ENCODE measurements around the gene NMRAL1. TPM values are rescaled to one million over a fixed set of nuclear protein-coding genes. Genes with fewer than 3 reads are reported as not detected.

The NMRAL1 gene
- total and polyA plus RNA-seq, 2 experiments from 2014 or later, result 37.4 to 44.2 TPM

GRCh38 chr16:4481526-4481925, 7.1 kb upstream of the NMRAL1 start:
- in situ Hi-C loops (cut with MboI), result no loop called here

DNA sequence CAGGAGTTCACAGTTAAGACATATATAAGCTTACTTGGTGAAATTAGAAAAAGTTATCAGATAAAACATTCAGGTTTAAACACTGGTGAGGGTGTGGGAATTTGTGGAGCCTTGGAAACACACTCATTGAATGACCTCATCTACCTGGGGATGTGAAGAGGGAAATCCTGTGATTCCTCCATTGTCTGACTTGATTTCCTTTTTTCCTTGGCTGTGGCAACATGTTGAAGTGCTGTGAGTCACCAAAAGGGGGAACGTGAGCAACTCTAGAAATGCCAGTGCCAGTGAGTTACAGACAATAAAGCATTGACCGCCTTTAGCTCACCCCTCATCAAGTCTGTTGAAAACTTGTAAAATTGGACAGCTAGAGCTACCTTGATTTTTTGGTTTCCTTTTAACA, 3.5 kb upstream of the NMRAL1 start:
- Histone ChIP-seq H3K4me3 (no peak overlapping the region), H3K9ac (no peak overlapping the region), H2AFZ (no peak overlapping the region), H3K4me2 (ENCODE audit: unreplicated experiment) (peak overlapping the region; percentile 75), H3K27ac (peak overlapping the region; percentile 1; the same call in 1 of the 2 replicates), H3K36me3 (ENCODE audit: low read depth) (no peaks in the 10 kb centered on the region), H4K20me1 (ENCODE audit: insufficient read depth) (no peaks in the 10 kb centered on the region), H3K9me2 (ENCODE audit: insufficient read depth) (no peaks in the 10 kb centered on the region), H3K79me2 (ENCODE audit: insufficient read depth) (peaks cover 66% of the 10 kb centered on the region), H3F3A (ENCODE audit: insufficient read depth) (no peaks in the 10 kb centered on the region), H3K9me3 (ENCODE audit: low read depth) (no peaks in the 10 kb centered on the region), H3K4me1 (ENCODE audit: insufficient read depth) (peaks cover 17% of the 10 kb centered on the region; the same call in 1 of the 2 replicates), H3K27me3 (replicated peaks; ENCODE audit: insufficient read depth) (no peaks in the 10 kb centered on the region)
- in situ Hi-C loops (cut with MboI), result no loop called here
- 14 to 18% methylated on average over 2 of the region's 2 CpGs for whole genome bisulfite sequencing, 2 experiments (ENCODE audit: low coverage in 1 of 2, low lambda C conversion rate in 2 of 2, missing lambda C conversion rate in 2 of 2)
- DNase-seq, result peak; percentile 78
- TF ChIP-seq EZH2 (IDR thresholded peaks at IDR 0.05; ENCODE audit: insufficient read depth, poor library complexity, severe bottlenecking), result no peak
- TF ChIP-seq EZH2phosphoT487 (IDR thresholded peaks at IDR 0.05; ENCODE audit: insufficient read depth, low read depth), result no peak

More at GRCh38 chr16:4481526-4481925, 7.1 kb upstream of the NMRAL1 start:
- Histone ChIP-seq H3K9me2 (ENCODE audit: insufficient read depth) (no peaks in the 10 kb centered on the region), H4K20me1 (ENCODE audit: insufficient read depth) (no peaks in the 10 kb centered on the region), H3K27me3 (replicated peaks; ENCODE audit: insufficient read depth) (no peaks in the 10 kb centered on the region), H3F3A (ENCODE audit: insufficient read depth) (no peaks in the 10 kb centered on the region), H3K4me1 (ENCODE audit: insufficient read depth) (peaks cover 12% of the 10 kb centered on the region; the same call in 1 of the 2 replicates), H3K9ac (no peak overlapping the region), H3K36me3 (ENCODE audit: low read depth) (no peaks in the 10 kb centered on the region), H3K4me2 (ENCODE audit: unreplicated experiment) (no peak overlapping the region), H3K9me3 (ENCODE audit: low read depth) (no peaks in the 10 kb centered on the region), H3K79me2 (ENCODE audit: insufficient read depth) (peaks cover 99% of the 10 kb centered on the region), H3K27ac (no peak overlapping the region), H3K4me3 (no peak overlapping the region), H2AFZ (no peak overlapping the region)
- TF ChIP-seq EZH2 (IDR thresholded peaks at IDR 0.05; ENCODE audit: insufficient read depth, poor library complexity, severe bottlenecking), result no peak
- TF ChIP-seq EZH2phosphoT487 (IDR thresholded peaks at IDR 0.05; ENCODE audit: insufficient read depth, low read depth), result no peak
- WGBS, 2 experiments (ENCODE audit: low coverage in 1 of 2, low lambda C conversion rate in 2 of 2, missing lambda C conversion rate in 2 of 2), result 78 to 84% methylated on average over 2 of the region's 2 CpGs
- no peak for DNase-seq

- Histone ChIP-seq H3K27ac (peak within 1 kb of the TSS; percentile 18), H3F3A (ENCODE audit: insufficient read depth) (no peaks in the 10 kb centered on the region), H3K4me1 (ENCODE audit: insufficient read depth) (peaks cover 17% of the 10 kb centered on the region; the same call in 1 of the 2 replicates), H3K9ac (peak within 1 kb of the TSS; percentile 77), H3K36me3 (ENCODE audit: low read depth) (no peaks in the 10 kb centered on the region), H3K4me3 (peak within 1 kb of the TSS; percentile 83), H3K27me3 (replicated peaks; ENCODE audit: insufficient read depth) (no peaks in the 10 kb centered on the region), H3K79me2 (ENCODE audit: insufficient read depth) (peaks cover 48% of the 10 kb centered on the region), H3K9me2 (ENCODE audit: insufficient read depth) (no peaks in the 10 kb centered on the region), H3K9me3 (ENCODE audit: low read depth) (no peaks in the 10 kb centered on the region), H3K4me2 (ENCODE audit: unreplicated experiment) (peak within 1 kb of the TSS; percentile 75), H4K20me1 (ENCODE audit: insufficient read depth) (no peaks in the 10 kb centered on the region), H2AFZ (peak within 1 kb of the TSS; percentile 83)
- WGBS, 2 experiments (ENCODE audit: low coverage in 1 of 2, low lambda C conversion rate in 2 of 2, missing lambda C conversion rate in 2 of 2), result 10 to 12% methylated on average over 49 to 57 of the region's 70 CpGs
- TF ChIP-seq EZH2phosphoT487 (IDR thresholded peaks at IDR 0.05; ENCODE audit: insufficient read depth, low read depth) (no peak), EZH2 (IDR thresholded peaks at IDR 0.05; ENCODE audit: insufficient read depth, poor library complexity, severe bottlenecking) (no peak)
- peak; percentile 95 for DNase-seq
- in situ Hi-C loops (cut with MboI), result no loop called here
These were observed 1.7 kb upstream of the NMRAL1 start, which contains the start of gene HMOX2 for GRCh38 chr16:4475880-4476788. Gene HMOX2 (plus strand): TSS chr16:4476398. CDS start chr16:4505525, 29,127 bp downstream.

GRCh38 chr16:4472880-4473279, 1.5 kb downstream of the NMRAL1 start:
- TF ChIP-seq EZH2 (IDR thresholded peaks at IDR 0.05; ENCODE audit: insufficient read depth, poor library complexity, severe bottlenecking), result no peak
- no peak for TF ChIP-seq EZH2phosphoT487 (IDR thresholded peaks at IDR 0.05; ENCODE audit: insufficient read depth, low read depth)
- Histone ChIP-seq H2AFZ (no peak overlapping the region), H3K9me3 (ENCODE audit: low read depth) (no peaks in the 10 kb centered on the region), H3K27me3 (replicated peaks; ENCODE audit: insufficient read depth) (no peaks in the 10 kb centered on the region), H3K9me2 (ENCODE audit: insufficient read depth) (no peaks in the 10 kb centered on the region), H3K36me3 (ENCODE audit: low read depth) (no peaks in the 10 kb centered on the region), H3K4me3 (no peak overlapping the region), H3K27ac (no peak overlapping the region), H4K20me1 (ENCODE audit: insufficient read depth) (no peaks in the 10 kb centered on the region), H3F3A (ENCODE audit: insufficient read depth) (no peaks in the 10 kb centered on the region), H3K9ac (no peak overlapping the region), H3K4me2 (ENCODE audit: unreplicated experiment) (no peak overlapping the region), H3K4me1 (ENCODE audit: insufficient read depth) (peaks cover 13% of the 10 kb centered on the region; the same call in 1 of the 2 replicates), H3K79me2 (ENCODE audit: insufficient read depth) (peaks cover 16% of the 10 kb centered on the region)
- WGBS, 2 experiments (ENCODE audit: low coverage in 1 of 2, low lambda C conversion rate in 2 of 2, missing lambda C conversion rate in 2 of 2), result 73 to 74% methylated on average over 4 of the region's 4 CpGs
- in situ Hi-C loops (cut with MboI), result no loop called here
- DNase-seq, result no peak
